Measurements from ENCODE around the gene PLD2.
A peak's percentile ranks its signal among the peaks of the same experiment; 100 is the strongest.

Gene PLD2

GRCh38 chr17:4806777-4807604 lies at the start of gene PLD2:
Gene PLD2 (plus strand): TSS chr17:4807152. CDS start chr17:4807773, 621 bp downstream.
- DNase-seq: peak; percentile 84

GRCh38 chr17:4759776-4760236 lies 47.1 kb upstream of the PLD2 start:
- DNase-seq: no peak

GRCh38 chr17:4764595-4764994 lies 42.4 kb upstream of the PLD2 start:
- DNase-seq: no peak

- no peak for DNase-seq
Measured at GRCh38 chr17:4766201-4766600, 40.8 kb upstream of the PLD2 start.

- no peak for DNase-seq
Measured at GRCh38 chr17:4766723-4767122, 40.2 kb upstream of the PLD2 start.

GRCh38 chr17:4768298-4768697 lies 38.7 kb upstream of the PLD2 start:
- DNase-seq: no peak

GRCh38 chr17:4769628-4770027 lies 37.3 kb upstream of the PLD2 start:
- no peak for DNase-seq

- DNase-seq: no peak
Measured at GRCh38 chr17:4771519-4772234, 35.3 kb upstream of the PLD2 start, which contains the start of gene TM4SF5. Gene TM4SF5 (plus strand): TSS chr17:4771886. CDS start chr17:4771923, 37 bp downstream.

- no peak for DNase-seq
Measured at GRCh38 chr17:4772235-4772613, 34.7 kb upstream of the PLD2 start.

GRCh38 chr17:4777969-4778760 lies 28.8 kb upstream of the PLD2 start:
- no peak for DNase-seq

- DNase-seq: no peak
Measured at GRCh38 chr17:4780325-4780955, 26.5 kb upstream of the PLD2 start.

GRCh38 chr17:4782652-4783051 lies 24.3 kb upstream of the PLD2 start:
- DNase-seq: no peak

- DNase-seq: no peak
Measured at GRCh38 chr17:4785311-4786105, 21.4 kb upstream of the PLD2 start.

GRCh38 chr17:4786106-4786511 lies 20.8 kb upstream of the PLD2 start, which contains the start of gene VMO1:
Gene VMO1 (minus strand): TSS chr17:4786364. CDS start chr17:4786352, 12 bp downstream.
- no peak for DNase-seq

GRCh38 chr17:4786516-4786915 lies 20.4 kb upstream of the PLD2 start:
- no peak for DNase-seq

- DNase-seq: no peak
Measured at GRCh38 chr17:4788159-4788806, 18.7 kb upstream of the PLD2 start.

- no peak for DNase-seq
Measured at GRCh38 chr17:4788807-4789700, 17.9 kb upstream of the PLD2 start, which contains the start of gene GLTPD2. Gene GLTPD2 (plus strand): TSS chr17:4788964. CDS start chr17:4789012, 48 bp downstream.

GRCh38 chr17:4789701-4789950 lies 17.3 kb upstream of the PLD2 start:
- no peak for DNase-seq

- DNase-seq: peak; percentile 77
Measured at GRCh38 chr17:4789951-4790704, 16.8 kb upstream of the PLD2 start.

GRCh38 chr17:4790705-4791088 lies 16.3 kb upstream of the PLD2 start:
- no peak for DNase-seq
